Measurements from ENCODE around the gene RNF17.
A peak's percentile ranks its signal among the peaks of the same experiment; 100 is the strongest.
"Not testable (repeated sequence)": the region's sequence is repeated elsewhere in the genome, so short reads cannot be mapped to it uniquely, and the experiment has no call there.

The RNF17 gene, protein sequence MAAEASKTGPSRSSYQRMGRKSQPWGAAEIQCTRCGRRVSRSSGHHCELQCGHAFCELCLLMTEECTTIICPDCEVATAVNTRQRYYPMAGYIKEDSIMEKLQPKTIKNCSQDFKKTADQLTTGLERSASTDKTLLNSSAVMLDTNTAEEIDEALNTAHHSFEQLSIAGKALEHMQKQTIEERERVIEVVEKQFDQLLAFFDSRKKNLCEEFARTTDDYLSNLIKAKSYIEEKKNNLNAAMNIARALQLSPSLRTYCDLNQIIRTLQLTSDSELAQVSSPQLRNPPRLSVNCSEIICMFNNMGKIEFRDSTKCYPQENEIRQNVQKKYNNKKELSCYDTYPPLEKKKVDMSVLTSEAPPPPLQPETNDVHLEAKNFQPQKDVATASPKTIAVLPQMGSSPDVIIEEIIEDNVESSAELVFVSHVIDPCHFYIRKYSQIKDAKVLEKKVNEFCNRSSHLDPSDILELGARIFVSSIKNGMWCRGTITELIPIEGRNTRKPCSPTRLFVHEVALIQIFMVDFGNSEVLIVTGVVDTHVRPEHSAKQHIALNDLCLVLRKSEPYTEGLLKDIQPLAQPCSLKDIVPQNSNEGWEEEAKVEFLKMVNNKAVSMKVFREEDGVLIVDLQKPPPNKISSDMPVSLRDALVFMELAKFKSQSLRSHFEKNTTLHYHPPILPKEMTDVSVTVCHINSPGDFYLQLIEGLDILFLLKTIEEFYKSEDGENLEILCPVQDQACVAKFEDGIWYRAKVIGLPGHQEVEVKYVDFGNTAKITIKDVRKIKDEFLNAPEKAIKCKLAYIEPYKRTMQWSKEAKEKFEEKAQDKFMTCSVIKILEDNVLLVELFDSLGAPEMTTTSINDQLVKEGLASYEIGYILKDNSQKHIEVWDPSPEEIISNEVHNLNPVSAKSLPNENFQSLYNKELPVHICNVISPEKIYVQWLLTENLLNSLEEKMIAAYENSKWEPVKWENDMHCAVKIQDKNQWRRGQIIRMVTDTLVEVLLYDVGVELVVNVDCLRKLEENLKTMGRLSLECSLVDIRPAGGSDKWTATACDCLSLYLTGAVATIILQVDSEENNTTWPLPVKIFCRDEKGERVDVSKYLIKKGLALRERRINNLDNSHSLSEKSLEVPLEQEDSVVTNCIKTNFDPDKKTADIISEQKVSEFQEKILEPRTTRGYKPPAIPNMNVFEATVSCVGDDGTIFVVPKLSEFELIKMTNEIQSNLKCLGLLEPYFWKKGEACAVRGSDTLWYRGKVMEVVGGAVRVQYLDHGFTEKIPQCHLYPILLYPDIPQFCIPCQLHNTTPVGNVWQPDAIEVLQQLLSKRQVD (N-terminal part only)
- long read RNA-seq, donor 1 = 0 reads
- long read RNA-seq, donor 2 = 0 reads
- long read RNA-seq, donor 3 = 0 reads
- long read RNA-seq, donor 4 = 0 reads
- long read RNA-seq, donor 5, partial matches to known transcripts = 8 of 8 reads
- long read RNA-seq, donor 5, other reads (novel, unspliced or antisense) = 0 of 8 reads
- long read RNA-seq, donor 6 = 0 reads
- long read RNA-seq, donor 7, partial matches to known transcripts = 9 of 9 reads
- long read RNA-seq, donor 7, other reads (novel, unspliced or antisense) = 0 of 9 reads
- long read RNA-seq, donor 8 = 0 reads

DNA sequence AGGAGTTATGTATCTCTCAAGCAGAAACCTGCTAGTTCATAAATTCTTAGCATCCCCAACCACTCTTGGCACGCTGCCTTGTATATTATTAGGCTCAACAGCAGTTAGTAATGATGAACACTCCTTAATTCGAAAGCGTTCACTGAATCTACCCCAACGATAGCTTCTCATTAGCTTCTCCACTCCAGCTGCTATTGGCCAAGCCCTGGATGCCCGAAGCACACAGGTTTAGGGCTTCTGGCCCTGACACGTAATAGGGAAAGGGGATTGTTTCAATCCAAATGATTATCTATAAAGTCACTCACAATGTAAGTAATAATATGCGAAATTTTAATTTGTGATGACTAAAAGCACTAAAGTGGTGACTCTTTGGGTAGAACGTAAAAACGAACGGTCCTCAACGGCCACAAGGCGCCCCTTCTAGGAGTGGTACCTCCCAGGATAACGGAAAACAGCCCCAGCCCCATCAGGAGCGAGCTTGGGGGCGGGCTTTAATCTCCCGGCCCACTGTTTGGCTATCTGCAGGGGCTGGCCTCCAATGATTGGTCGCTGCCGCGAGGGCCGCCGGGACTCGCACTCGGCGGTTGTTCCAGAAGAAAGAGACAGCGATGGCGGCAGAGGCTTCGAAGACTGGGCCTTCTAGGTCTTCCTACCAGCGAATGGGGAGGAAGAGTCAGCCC, at the start of gene RNF17:
Gene RNF17 (plus strand): TSS at position 574 of the 680 bp plus-strand sequence. CDS start 35 bp downstream, at position 609.
- no peak for DNase-seq

DNA sequence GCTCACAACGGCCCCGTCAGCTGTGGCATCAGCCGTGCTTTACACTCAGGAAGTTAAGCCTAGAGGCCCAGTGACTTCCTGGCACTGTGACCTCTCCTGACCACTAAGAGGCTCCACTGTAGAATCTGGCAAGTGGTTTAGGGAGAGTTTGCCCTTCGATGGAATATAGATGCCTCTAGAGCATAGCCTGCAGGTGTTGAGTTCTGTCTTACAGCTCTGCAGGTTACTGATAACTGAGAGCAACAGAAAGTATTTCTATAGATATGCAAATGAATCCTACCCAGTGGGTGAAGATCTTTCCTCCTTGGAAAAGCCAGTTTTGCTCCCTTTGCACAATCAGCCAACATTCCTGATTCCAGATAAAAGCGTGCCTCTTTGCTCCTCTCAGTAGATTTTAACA, 48.0 kb upstream of the RNF17 start:
- DNase-seq = no peak

DNA sequence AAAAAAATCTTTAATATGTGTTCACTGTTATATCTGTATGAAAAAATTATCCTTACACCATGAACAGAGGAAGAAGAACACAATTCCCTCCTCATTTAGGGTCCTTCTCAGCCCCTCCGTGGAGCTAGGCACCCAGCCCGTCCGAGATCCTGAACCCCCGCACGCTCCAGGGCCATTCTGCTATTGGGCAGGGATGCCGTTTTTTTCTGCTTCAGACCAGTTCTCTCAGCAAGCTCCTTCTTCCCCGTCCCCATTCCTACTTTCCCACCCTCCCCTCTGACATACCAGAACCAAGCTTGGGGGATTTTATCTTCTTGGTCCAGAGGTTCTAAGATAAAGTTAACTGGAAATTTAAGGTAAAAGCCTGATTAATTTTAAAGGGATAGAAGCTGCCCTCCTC, 47.5 kb upstream of the RNF17 start:
- no peak for DNase-seq

DNA sequence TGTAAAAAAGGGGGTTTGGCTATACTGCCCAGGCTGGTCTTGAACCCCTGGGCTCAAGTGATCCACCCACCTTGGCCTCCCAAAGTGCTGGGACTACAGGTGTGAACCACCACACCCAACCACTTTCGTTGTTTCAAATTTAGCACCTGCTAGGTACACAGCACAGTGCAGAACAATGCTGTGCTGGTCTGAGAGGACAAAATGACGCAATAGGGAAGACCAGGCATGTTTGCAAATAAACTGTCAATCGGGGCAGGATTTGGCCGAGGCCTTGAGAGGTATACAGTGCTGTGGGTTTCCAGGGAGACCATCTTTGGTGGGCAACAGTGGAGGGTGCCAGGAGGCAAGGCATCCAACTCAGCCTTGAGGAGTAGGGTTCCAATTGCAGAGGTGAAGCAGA, 46.8 kb upstream of the RNF17 start:
- DNase-seq = no peak

DNA sequence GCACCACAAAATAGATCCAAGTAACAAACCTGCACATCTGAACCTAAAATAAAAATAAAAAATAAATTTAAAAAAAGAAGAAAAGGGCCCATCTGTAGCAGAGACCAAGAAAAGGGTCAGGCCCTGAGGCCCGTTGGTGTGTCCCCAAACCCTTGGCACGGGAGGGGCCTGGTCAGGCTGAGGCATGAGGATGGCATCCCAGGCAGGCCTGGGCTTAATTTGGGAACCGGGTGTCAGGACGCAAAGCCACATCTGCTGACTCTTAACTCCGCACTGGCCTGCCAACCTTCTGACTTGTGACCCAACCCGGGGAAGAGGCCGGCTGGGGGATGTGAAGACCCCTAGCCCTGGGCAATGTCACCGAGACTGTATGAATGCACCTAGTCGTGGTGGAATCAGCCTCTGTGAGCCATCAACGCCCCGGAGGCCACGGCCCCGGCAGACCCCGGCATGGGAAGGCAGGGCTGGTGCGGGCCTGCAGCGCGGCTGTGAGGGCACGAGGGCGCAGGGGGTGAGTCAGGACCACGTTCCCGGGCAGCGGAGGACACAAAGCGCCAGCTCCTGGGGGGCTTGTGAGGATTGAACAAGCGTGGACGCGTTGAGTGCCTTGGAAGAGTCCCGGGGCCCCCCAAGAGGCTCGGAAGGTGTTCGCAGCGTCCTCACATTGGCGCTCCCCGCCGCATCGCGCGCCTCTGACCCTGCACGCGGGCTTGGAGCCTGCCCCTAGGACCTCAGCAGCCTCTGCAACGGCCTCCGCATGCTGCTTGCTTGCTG, 45.6 kb upstream of the RNF17 start:
- no peak for DNase-seq

DNA sequence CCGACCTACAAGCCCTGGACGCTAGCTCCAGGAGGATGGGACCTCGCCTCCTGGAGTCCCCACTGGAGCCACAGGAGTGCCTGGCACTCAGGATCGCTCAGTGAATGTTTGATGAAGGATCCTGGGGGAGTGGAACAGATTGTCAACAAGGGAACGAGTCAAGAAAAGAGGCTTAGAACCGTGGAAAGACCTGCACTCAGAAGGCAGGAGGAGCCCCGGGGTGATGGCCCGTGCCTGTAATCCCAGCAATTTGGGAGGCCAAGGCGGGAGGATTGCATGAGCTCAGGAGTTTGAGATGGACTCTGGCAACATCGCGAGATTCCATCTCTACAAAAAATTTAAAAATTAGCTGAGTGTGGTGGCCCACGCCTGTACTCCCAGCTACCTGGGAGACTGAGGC, 44.8 kb upstream of the RNF17 start:
- no peak for DNase-seq

DNA sequence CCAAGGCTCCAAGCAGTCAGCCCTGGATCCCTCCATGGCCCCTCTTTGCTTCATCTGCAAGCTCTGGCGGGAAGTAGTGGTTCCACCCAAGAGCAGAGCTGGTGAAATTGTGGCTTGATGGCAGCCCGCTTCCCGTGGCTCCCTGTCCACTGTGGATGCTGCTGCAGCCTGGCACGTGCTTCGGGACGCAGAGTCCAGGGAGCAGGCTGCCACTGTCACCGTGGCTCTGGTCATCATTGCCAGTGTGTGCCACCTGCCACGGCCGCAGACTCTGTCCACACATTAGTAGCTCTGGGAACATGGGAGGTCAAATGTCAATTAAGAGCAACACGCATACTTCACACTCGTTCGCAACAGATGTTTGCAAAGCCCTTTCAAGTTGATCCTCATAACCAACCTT, 40.8 kb upstream of the RNF17 start:
- DNase-seq = no peak

DNA sequence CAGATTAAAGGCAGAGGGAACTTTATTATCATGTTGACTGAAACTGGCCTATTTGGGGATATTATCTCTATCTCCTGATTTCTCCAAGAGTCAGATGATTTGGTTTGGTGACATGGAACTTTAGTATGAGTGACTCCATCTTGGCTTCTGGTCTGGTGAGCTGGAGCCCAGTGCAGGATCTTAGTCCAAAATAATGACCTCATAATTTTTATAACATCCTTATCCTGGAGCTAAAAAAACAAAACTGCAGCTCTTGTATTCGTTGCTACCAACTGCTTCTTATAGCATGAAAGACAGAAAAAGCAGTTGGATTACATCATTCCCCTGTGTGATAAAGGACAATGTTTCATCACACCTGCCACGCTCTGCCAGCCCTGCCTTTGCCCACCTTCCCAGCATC, 39.3 kb upstream of the RNF17 start:
- DNase-seq = no peak

DNA sequence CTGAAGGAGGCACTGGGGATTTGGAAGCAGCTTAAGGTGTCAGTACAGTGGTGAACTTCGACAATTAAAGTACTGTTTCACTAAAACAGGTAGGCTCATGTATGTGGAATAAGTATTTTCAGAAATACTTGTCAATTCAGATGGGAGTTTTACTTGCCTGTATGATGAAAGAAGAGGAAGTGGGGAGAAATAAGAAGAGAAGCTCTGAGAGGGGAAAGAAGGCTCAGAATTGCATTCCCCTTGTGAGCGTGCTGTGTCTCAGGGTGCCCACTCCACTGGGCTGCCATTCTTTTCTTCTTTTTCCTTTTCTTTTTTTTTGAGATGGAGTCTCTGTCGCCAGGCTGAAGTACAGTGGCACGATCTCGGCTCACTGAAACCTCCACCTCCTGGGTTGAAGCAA, 38.6 kb upstream of the RNF17 start:
- DNase-seq = no peak

DNA sequence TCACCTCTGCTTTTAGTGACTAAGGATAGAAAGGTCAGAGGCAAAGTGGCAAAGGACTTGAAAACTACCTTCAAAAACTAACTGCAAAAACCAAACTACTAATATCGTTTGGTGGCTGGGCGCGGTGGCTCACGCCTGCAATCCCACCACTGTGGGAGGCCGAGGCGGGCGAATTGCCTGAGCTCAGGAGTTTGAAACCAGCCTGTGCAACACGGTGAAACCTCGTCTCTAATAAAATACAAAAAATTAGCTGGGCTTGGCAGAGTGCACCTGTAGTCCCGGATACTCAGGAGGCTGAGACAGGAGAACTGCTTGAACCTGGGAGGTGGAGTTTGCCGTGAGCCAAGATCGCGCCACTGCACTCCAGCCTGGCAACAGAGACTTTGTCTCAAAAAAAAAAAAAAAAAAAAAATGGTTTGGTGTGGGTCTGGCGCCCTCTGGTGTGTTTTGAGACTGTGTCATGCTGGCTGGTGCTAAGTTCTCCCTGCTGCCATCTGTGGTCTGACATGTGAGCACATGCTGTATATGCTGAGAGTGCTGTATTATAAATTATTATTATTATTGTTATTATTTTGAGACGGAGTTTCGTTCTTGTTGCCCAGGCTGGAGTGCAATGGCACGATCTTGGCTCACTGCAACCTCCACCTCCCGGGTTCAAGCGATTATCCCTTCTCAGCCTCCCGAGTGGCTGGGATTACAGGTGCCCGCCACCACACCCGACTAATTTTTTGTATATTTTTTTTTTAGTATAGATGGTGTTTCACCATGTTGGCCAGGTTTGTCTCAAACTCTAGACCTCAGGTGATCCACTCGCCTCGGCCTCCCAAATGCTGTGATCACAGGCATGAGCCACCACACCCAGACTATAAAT, 36.0 kb upstream of the RNF17 start:
- DNase-seq = peak; percentile 19

DNA sequence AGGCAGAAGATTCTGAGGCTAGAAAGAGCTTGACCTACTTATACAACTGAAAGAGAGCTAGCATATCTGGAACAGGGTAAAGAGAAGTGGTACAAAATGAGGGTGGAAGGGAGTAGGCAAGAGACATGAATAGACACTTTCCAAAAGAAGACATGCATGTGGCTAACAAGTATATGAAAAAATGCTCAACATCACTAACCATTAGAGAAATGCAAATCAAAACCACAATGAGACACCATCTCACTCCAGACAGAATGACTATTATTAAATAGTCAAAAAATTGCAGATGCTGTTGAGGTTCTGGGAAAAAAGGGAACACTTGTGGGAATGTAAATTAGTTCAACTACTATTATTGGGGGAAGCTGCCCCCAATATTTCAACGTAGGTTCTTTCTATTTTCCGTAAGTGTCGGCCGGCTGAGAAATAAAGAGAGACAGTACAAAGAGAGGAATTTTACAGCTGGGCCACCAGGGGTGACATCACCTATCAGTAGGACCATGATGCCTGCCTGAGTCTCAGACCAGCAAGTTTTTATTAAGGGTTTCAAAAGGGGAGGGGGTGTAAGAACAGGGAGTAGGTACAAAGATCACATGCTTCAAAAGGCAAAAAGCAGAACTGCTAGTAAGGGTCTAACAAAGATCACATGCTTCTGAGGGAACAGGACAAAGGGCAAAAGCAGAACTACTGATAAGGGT, 32.9 kb upstream of the RNF17 start:
- DNase-seq = not testable (repeated sequence)

DNA sequence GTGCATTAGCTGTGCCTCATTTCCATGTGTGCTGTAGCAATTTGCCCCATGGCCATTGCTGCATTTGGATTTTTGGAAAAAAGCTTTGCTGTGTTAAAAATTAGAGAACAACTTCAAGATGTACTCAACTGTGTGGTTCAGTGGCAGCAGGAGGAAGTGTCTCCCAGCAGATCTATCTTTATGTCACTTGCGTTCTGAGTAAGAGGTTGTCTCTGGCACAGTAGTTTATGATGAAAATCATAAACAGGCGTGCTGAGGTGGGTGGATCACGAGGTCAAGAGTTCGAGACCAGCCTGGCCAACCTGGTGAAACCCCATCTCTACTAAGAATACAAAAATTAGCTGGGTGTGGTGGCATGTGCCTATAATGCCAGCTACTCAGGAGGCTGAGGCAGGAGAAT, 29.0 kb upstream of the RNF17 start:
- no peak for DNase-seq

DNA sequence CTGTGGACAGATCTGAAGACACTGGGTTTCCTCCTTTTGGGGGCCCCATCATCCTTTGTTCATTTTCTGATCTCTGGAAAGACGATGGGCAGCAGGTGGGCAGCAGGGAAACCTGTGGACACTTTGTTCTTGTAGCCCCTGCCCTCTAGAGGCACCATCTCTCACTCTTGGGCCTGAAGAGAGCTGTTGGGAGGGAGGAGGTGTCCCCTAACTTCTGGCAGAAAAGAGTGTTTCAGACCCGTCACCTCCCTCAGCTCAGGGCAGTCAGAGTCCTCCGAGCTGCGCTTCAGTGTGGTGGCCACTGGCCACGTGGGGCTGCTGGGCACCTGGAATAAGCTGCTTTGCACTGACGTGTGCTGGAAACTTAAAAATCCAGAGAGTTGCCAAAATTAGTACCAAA, 26.9 kb upstream of the RNF17 start:
- DNase-seq = no peak

DNA sequence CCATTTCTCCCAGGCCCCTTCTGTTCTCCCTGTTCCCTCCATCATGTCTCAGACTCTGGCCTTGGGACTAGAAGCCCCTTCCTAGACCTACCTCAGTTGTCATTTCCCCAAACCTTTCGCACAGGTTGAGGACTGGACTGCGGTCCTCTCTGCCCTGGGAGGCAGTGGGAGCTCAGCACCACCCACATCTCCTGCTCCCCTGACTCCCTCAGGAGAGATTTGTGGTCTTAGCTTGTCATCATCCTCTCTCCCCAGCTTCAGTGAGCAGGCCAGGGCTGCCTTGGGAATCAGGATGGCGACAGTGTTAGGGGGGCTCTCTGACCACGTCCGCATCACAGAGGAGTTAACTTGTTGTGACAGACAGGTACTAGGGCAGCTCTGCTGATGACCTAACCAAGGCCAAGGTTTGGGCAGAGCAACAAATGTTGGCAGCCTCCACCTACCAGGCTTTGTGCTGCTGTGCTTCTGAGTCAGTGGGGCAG, 25.6 kb upstream of the RNF17 start:
- DNase-seq = no peak

DNA sequence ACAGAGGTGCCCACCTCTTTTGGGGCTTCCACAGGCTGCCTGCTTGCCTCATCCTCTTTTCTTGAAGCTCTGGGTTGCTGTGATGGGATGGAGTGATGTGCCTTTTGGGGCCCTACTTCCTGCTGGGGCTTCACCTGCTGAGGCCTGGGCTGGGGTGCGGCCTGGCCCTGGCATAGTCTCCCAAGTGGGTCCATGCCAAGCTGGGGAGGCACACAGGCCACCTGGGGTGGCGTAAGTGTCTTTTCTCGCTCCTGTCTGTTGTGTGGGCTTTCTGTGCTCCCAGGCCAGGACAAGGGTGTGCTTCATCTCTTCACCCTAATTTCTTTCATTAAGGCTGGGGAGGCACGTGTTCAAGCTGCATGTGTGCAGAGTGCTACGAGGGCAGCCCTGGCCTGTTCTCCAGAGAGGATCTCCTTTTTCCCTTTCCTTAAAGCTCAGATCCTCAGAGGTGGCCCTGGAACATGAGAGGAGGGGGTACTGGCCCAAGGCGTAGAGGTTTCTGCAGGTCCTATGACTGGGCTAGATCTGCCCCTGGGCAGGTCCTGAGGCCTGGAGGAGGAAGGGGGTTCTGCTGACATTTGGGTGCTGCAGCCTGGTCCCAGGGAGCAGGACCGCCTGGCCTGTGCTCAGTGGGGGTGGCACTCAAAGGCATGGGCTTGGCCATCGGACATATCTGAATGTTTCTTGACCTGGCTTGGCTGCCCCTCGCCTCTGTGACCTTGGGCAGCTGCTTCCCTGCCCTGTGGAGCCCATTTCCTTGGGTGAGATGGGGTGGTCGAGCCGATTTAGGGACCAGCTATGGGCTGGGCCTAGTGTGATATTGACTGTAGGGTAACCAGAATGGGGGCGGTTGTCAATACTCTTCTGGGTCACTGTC, 23.7 kb upstream of the RNF17 start:
- DNase-seq = no peak

DNA sequence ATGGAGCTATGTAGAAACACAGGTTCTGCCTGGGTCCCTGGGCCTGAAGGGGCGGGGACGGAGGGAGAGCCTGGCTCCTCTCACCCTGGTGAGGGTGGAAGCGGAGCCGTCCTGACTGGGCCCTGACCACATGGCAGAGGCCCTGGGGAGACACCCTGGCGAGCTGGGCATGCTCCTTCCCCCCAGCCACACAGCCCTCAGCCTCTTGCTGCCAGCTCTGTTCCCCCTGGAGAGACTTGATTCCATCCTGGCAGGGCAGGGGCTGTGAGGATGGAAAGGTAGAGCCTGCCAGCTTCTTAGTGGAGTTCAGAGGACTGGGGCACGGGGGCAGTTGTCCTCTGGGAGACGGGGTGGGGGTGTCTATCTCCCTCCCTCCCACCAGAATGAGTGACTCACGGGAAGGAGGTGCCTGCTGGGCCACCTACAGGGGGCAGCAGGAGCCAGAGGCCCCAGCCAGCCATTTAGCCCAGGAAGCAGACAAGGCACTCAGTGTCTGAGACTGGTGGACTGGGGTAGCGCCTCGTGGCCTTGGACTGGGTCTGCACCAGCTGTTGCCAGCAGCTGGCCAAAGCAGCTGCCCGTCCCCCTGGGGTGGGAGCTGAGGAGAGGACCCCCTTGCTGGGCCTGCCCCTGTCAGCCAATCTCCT, 22.8 kb upstream of the RNF17 start:
- no peak for DNase-seq

DNA sequence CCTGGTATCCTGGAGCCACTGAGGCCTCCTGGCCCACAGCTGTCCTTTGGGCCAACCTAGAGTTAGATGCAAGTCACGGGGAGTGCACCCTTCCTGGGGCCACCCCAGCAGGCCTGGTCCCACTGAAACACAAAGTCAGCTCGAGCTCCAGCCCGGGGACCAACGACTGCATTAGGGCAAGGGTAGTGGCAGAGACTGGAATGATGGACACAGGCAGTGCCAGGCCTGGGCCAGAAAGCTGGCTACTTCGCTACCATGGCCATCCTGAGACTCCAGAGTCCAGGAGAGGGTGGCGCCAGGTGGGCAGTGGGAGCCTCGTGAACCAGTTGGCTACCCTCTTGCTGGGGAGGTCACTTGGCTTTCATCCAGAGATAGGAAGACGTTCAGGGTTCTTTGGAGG, 22.2 kb upstream of the RNF17 start:
- no peak for DNase-seq
